ENCODE data around the gene TMEM179.

DNA sequence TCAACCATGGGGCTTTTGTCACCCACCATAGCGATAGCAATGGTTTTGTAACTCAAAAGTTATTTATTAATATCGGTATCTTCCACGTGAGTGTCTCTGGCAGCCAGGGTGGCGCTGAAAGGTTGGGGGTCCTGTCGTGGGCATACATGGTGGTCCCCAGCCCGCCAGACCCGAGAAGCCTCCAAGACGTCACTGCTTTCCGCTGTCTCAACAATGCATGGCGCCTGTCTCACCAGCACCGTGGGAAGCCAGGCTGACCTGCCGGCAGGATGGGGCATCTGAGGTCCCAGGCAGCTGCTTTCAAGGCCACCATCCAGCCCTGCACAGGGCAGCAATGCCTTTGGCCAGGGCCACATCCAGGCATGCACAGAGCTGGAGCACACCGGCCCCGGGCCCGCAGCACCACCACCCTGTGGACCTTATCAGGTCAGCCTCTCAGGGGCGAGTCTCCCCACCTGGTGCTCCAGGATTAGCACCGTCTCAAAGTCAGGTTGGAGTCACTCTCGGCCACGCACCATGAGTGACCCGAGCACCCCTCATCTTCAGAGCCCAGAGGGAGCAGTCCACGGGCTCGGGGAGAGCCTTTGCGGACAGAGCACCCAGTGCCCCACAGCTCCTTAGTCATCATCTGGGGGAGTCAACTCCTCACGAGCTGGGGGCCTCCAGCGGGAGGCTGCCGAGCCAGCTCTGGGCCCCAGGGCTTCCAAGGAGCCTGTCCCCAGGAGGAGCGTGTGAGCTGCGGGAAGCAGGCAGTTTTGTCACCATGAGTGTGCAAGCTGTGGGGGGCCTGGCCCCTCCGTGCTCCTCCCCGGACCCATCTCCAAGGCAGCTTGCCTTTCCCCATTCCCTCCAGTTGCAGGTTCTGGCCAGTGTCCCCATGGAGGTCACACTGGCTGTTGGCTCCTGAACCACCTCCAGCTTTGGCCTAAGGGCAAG lies 39.6 kb downstream of the TMEM179 start:
- TF ChIP-seq, protein P1, sequence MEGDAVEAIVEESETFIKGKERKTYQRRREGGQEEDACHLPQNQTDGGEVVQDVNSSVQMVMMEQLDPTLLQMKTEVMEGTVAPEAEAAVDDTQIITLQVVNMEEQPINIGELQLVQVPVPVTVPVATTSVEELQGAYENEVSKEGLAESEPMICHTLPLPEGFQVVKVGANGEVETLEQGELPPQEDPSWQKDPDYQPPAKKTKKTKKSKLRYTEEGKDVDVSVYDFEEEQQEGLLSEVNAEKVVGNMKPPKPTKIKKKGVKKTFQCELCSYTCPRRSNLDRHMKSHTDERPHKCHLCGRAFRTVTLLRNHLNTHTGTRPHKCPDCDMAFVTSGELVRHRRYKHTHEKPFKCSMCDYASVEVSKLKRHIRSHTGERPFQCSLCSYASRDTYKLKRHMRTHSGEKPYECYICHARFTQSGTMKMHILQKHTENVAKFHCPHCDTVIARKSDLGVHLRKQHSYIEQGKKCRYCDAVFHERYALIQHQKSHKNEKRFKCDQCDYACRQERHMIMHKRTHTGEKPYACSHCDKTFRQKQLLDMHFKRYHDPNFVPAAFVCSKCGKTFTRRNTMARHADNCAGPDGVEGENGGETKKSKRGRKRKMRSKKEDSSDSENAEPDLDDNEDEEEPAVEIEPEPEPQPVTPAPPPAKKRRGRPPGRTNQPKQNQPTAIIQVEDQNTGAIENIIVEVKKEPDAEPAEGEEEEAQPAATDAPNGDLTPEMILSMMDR (IDR thresholded peaks at IDR 0.05 in 4 of 5, conservative IDR thresholded peaks at IDR 0.05 in 1 of 5), result no peak
- TF ChIP-seq POLR2A (IDR thresholded peaks at IDR 0.05), result no peak
